HUES48 (cell line): ENCODE data around the gene INSC.

Experiments used
- H3K27ac ChIP-seq: one replicate; pipeline ENCODE4 v1.7.0; 2013; ENCODE audit warnings: low read depth, low read length, inconsistent platforms
- H3K27me3 ChIP-seq: 2 replicates; pipeline ENCODE4 v1.6.1; 2013; ENCODE audit warnings: mild to moderate bottlenecking, low read length; ENCODE audit not compliant: control insufficient read depth, insufficient read depth
- H3K36me3 ChIP-seq: 2 replicates; pipeline ENCODE4 v1.6.1; 2013; ENCODE audit warnings: low read length; ENCODE audit not compliant: control insufficient read depth, insufficient read depth
- H3K4me1 ChIP-seq: 2 replicates; pipeline ENCODE4 v1.6.1; 2013; ENCODE audit warnings: mild to moderate bottlenecking, low read length; ENCODE audit not compliant: control insufficient read depth, insufficient read depth
- H3K4me3 ChIP-seq: 2 replicates; pipeline ENCODE4 v1.5.1; 2013; ENCODE audit warnings: mild to moderate bottlenecking, low read depth, low read length
- H3K9ac ChIP-seq: 2 replicates; pipeline ENCODE4 v1.6.1; 2013; ENCODE audit warnings: mild to moderate bottlenecking, low read depth, low read length, moderate library complexity
- H3K9me3 ChIP-seq: 2 replicates; pipeline ENCODE4 v1.6.1; 2013; ENCODE audit warnings: low read length; ENCODE audit not compliant: control insufficient read depth, insufficient read depth

Gene INSC

DNA sequence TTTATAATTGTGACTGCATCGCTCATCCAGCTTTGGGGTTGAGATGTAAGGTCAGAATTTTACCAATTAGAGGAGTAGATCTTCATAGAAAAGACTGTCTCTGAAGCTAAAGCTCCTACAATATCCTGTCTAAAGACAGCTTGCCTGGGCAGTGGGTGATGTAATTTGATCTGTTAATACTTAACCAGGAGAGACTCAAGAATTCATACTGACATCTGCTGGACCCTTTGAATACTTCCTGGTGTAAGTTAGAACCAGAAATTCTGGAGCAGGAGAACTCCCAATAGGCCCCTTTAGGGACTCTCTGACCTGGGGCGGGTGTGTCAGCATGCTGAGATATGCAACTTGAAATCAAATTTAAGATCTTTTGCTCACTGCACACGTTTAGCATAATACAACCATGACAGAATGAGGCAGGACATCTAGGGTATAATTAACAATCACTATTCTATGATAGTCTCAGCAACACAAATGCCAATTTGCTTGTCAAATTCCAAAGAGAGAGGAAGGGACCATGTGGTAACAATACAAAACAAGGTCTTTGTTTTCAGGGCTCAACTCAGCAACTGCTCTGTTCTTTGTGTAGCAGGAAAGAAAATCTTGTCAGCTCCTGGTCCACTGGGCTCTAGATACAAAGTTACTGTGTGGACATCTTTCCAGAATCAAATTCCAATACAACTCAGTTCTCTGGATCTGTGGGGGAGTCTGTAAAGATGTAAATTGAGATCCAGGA, 143.9 kb downstream of the INSC start:
- H3K27me3 ChIP-seq = no peaks in the 10 kb centered on the region
- no peaks in the 10 kb centered on the region for H3K9me3 ChIP-seq
- H3K9ac ChIP-seq = no peak overlapping the region
- peaks cover 10% of the 10 kb centered on the region for H3K4me1 ChIP-seq
- H3K27ac ChIP-seq = no peak overlapping the region
- no peaks in the 10 kb centered on the region for H3K36me3 ChIP-seq
- H3K4me3 ChIP-seq = no peak overlapping the region

- Histone ChIP-seq H3K9ac (no peak overlapping the region), H3K4me1 (no peaks in the 10 kb centered on the region), H3K4me3 (no peak overlapping the region), H3K27ac (no peak overlapping the region), H3K27me3 (no peaks in the 10 kb centered on the region), H3K9me3 (peaks cover 14% of the 10 kb centered on the region), H3K36me3 (no peaks in the 10 kb centered on the region)
These were observed 152.3 kb downstream of the INSC start for GRCh38 chr11:15266999-15267398.

DNA sequence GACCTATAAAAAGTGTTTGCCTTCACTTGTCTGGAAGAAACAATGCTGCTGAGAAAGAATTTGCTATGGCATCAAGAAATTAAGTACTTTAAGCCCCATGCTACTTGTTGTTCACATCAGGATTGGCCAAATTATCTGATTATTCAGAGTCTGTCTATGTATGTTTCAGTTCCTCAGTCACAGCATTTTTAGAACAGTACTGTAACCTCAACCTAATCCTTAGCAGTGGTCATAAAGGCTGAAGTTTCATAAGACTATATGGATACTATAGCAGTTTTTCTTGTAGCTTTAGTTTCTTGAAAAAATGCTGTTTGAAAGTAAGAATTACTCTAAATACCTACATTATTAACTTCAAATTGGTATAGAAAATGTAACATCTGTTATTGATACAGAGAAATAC, 153.9 kb downstream of the INSC start:
- Histone ChIP-seq H3K9ac (no peak overlapping the region), H3K27me3 (no peaks in the 10 kb centered on the region), H3K9me3 (peaks cover 14% of the 10 kb centered on the region), H3K36me3 (no peaks in the 10 kb centered on the region), H3K4me3 (no peak overlapping the region), H3K4me1 (no peaks in the 10 kb centered on the region), H3K27ac (no peak overlapping the region)

- peaks cover 8% of the 10 kb centered on the region for H3K4me1 ChIP-seq
- H3K9me3 ChIP-seq = no peaks in the 10 kb centered on the region
- no peak overlapping the region for H3K9ac ChIP-seq
- no peak overlapping the region for H3K27ac ChIP-seq
- no peak overlapping the region for H3K4me3 ChIP-seq
- H3K36me3 ChIP-seq = no peaks in the 10 kb centered on the region
- no peaks in the 10 kb centered on the region for H3K27me3 ChIP-seq
These were observed 160.4 kb downstream of the INSC start for GRCh38 chr11:15275141-15275540.

DNA sequence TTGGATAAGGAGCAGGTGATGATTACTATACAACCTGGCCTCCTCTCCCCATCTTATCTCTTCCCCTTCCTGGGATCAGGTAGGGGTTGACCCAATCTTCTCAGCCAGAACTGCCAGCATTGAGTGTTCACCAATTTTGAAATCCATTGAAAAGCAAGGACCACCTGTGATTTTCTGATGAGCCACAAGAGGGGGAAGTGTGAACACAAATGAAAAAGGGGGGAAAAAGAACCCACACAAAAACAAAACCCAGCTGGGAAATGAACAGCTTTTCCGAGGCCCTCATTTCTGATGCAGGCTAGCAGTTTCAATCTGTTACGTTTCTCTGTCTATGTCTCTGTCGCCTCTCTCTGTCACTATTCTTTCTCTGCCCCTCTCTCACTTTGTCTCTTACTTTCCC, 161.9 kb downstream of the INSC start:
- no peaks in the 10 kb centered on the region for H3K36me3 ChIP-seq
- no peak overlapping the region for H3K9ac ChIP-seq
- H3K4me3 ChIP-seq = no peak overlapping the region
- peaks cover 8% of the 10 kb centered on the region for H3K4me1 ChIP-seq
- H3K27ac ChIP-seq = no peak overlapping the region
- H3K9me3 ChIP-seq = no peaks in the 10 kb centered on the region
- H3K27me3 ChIP-seq = no peaks in the 10 kb centered on the region

DNA sequence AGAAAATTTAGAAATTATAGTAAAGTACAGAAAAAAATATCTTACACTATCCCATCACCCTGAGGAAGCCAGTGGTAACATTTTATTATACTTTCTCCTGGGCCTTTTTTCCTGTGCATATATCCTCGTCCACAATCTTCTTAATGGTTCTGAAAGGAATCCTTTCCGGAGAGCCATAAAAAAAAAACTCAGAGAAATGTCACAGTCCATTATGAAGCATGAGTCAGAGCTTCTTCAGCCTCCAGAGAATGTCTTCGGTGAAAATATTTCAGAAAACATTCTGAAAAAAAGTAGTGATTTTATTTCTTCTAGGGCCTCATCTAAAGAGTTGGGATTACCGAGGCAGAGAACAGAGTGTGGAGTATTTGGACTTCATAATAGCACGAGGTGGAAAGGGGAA, 163.4 kb downstream of the INSC start:
- Histone ChIP-seq H3K36me3 (no peaks in the 10 kb centered on the region), H3K4me3 (no peak overlapping the region), H3K9me3 (no peaks in the 10 kb centered on the region), H3K27ac (no peak overlapping the region), H3K4me1 (peaks cover 8% of the 10 kb centered on the region), H3K27me3 (no peaks in the 10 kb centered on the region), H3K9ac (no peak overlapping the region)

GRCh38 chr11:15280393-15280792, 165.7 kb downstream of the INSC start:
- no peaks in the 10 kb centered on the region for H3K9me3 ChIP-seq
- H3K27ac ChIP-seq = no peak overlapping the region
- H3K4me3 ChIP-seq = no peak overlapping the region
- no peaks in the 10 kb centered on the region for H3K36me3 ChIP-seq
- H3K4me1 ChIP-seq = peaks cover 8% of the 10 kb centered on the region
- no peaks in the 10 kb centered on the region for H3K27me3 ChIP-seq
- H3K9ac ChIP-seq = no peak overlapping the region

DNA sequence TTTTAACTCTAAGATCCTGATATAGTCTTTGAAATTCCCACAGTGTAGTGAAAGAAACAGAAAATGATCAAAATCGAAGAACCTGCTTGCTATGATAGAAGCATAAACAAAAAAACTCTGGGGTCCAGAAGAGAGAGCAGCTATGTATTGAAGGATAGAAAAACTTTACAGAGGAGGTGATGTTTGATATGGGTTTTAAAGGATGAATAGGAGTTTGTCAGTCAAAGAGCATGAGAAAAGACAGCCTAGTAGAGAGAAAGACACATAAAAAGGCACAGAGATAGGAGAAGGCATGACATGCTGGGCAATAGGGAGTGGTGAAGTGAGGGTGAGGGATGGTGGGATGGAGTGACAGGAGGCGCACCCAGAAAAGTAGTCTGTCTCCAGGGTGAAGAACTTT, 168.0 kb downstream of the INSC start:
- H3K4me3 ChIP-seq = no peak overlapping the region
- no peaks in the 10 kb centered on the region for H3K27me3 ChIP-seq
- no peak overlapping the region for H3K27ac ChIP-seq

GRCh38 chr11:15286465-15286864, 171.7 kb downstream of the INSC start:
- Histone ChIP-seq H3K27ac (no peak overlapping the region), H3K4me3 (no peak overlapping the region), H3K27me3 (no peaks in the 10 kb centered on the region), H3K9me3 (no peaks in the 10 kb centered on the region), H3K9ac (no peak overlapping the region), H3K36me3 (no peaks in the 10 kb centered on the region), H3K4me1 (no peaks in the 10 kb centered on the region)

More for the DNA sequence above, 168.0 kb downstream of the INSC start:
- no peaks in the 10 kb centered on the region for H3K36me3 ChIP-seq
- no peaks in the 10 kb centered on the region for H3K9me3 ChIP-seq
- H3K4me1 ChIP-seq = no peaks in the 10 kb centered on the region
- no peak overlapping the region for H3K9ac ChIP-seq

- no peak overlapping the region for H3K27ac ChIP-seq
- H3K36me3 ChIP-seq = no peaks in the 10 kb centered on the region
- no peak overlapping the region for H3K9ac ChIP-seq
- H3K9me3 ChIP-seq = no peaks in the 10 kb centered on the region
- no peak overlapping the region for H3K4me3 ChIP-seq
- no peaks in the 10 kb centered on the region for H3K4me1 ChIP-seq
- H3K27me3 ChIP-seq = no peaks in the 10 kb centered on the region
These were observed 174.1 kb downstream of the INSC start for GRCh38 chr11:15288863-15289262.

DNA sequence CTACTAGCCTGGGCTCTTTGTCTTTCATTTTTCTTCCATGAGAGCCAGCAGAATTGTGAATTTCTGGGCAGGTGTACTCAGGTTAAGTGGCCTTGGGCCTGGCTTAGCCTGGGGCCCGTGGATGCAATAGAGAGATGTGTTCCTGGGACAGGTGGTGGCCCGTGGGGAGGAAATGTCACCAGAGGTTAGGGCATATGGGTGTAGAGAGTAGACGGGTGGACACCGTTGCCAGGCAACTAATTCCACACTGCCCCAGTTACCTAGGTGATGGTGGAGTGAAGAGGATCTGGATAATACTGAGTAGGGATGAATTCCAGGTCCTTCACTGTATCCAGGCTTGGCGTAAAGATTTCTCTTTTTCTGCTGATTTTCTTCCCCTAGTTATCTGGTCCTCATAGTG, 175.0 kb downstream of the INSC start:
- Histone ChIP-seq H3K9me3 (no peaks in the 10 kb centered on the region), H3K4me3 (no peak overlapping the region), H3K27me3 (no peaks in the 10 kb centered on the region), H3K4me1 (no peaks in the 10 kb centered on the region), H3K36me3 (no peaks in the 10 kb centered on the region), H3K27ac (no peak overlapping the region), H3K9ac (no peak overlapping the region)
